NCI-H1436 treated with DMSO at 0.1 percent for 48 hours (cell line): ENCODE results near the gene VCP.
"Not testable (repeated sequence)": the region's sequence is repeated elsewhere in the genome, so short reads cannot be mapped to it uniquely, and the experiment has no call there.

Experiments used
- DNase-seq: peaks from one replicate; lab custom pipeline; 2025; lab: John Stamatoyannopoulos, UW

The VCP gene

DNA sequence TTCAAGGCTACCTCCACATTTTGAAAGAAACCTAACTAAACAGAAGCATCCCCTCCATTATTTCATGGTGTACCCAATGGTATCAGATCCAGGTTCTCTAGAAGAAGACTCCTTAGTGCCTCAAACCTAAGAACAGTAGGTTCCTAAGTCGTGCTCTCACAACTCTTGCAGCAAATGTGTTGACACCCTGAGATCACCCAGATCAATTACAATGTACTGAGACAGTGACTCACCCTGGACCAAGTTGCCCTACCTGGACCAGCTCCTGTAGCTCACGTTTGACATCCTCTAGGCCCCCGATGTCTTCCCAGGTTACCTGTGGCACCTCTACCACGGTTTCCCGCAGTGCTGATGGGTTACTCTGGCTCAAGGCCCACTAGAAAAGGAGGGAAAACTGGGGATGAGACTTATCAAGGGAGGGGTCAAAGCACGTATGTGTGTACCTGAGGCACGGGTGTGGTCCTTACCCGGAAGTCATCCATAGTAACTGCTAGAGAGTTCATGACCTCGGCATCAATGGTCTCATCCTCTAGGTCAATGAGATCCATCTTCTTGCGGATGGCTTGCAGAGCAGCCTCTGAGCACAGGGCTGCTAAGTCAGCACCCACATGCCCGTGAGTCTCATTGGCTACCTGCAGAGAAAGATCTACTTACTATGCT is 11.7 kb downstream of the VCP start:
- DNase-seq, result no peak

DNA sequence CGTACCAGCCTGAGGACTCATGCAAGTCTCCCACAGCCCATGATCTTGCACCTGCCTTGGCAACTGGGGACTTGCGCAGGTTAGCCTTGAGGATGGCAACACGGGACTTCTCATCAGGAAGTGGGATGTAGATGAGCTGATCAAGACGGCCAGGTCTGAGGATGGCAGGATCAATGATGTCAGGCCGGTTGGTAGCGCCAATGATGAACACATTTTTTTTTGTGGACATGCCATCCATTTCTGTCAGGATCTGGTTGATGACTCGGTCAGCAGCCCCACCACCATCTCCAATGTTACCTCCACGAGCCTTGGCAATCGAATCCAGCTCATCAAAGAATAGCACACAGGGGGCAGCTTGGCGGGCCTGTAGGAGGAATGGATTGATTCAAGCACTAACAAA is 13.0 kb downstream of the VCP start:
- no peak for DNase-seq

DNA sequence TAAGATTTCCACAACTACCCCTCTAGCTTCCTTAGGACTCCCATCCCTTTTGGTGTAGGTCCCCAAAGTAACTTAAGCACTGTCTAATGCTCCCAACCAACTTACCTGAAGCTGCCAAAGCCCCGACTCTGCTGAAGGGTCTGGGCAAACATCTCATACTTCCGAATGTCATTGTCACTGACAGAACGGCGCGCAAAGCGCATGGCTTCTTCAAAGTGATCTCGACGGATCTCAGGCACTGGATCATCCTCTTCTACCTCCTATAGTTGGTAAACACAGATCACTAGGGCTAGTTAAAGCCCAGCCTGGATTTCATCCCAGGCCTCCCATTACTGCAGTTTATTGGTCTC is 15.2 kb downstream of the VCP start:
- no peak for DNase-seq

DNA sequence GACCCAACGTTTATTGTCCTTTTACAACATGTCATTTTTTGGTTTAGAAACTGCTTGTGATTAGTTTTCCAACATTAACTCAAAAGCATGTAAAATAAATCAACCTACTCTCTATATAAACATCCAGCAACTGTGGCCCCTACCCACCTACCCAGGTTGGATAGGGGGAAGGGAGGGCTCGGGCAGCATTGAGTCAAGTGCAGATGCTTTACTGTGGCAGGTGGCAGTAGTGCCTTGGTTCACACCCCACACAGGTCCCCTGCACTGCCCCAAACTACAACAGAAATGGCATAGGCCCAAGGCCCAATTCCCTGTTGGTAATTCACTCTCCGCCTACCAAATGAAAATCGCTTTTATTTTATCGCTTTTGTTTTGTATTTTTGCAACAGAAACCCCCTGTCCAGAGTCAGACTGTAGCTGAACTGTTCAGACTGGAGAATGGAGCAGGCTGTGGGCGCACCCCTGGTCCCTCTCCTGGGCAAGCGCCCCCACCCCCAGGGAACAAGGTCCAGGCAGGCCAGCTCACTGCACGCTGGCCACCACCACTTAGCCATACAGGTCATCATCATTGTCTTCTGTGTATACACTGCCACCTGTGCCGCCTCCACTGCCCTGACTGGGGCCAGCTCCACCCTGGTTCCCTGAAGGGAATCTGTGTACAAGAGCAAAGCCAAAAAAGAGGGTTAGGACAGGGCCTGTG is 15.7 kb downstream of the VCP start:
- DNase-seq, result no peak

DNA sequence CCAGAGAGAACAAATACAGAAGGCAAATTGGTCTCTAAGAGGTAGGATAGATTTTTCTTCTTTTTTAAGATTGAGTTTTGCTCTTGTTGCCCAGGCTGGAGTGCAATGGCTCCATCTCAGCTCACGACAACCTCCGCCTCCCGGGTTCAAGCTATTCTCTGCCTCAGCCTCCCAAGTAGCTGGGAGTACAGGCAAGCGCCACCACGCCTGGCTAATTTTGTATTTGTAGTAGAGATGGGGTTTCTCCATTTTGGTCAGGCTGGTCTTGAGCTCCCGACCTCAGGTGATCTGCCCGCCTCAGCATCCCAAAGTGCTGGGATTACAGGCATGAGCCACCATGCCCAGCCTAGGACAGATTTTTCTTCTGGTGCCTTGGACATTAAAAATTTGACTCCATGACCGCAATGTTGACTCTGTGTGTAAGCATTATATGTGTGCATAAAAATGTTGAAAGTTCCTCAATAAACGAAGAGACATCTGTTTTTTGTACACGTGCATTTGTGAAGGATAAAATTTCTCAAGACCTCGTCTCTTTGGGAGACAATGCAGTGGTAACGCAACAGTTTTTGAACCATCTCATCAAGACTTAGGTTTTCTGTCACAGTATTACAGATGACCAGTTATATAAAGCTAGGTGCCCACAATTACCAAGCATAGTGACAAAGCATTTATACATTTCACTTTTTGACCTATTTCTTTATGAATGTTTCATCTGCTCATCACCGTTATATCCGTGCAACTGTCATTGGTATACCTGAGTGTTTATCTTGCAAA is 17.4 kb downstream of the VCP start:
- DNase-seq, result no peak

DNA sequence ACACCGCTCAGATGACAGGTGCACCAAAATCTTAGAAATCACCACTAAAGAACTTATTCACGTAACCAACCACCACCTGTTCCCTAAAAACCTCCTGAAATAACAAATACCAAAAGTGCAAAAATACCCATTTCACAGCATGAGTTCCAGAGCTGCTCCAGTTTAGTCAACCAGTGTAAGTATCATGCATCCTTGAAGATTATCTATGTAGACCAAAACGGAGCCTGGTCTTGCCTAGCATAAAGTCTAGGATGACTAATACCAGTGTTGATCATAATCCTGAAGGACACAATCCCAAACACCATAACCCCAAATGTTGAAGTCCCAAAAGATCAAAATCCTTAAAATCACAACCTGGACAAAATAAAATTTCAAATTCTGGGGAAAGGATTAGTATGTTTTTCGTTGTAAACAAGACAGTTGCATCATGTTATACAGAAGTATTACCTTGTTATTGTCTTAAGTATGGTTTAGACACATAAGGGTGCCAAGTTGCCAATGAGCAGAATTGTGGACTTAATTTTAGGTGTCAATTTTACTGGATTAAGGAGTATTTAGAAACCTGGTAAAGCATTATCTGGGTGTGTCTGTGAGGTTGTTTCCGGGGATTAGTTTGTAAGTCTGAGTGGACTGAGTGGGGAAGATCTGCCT is 18.1 kb downstream of the VCP start:
- DNase-seq, result no peak

DNA sequence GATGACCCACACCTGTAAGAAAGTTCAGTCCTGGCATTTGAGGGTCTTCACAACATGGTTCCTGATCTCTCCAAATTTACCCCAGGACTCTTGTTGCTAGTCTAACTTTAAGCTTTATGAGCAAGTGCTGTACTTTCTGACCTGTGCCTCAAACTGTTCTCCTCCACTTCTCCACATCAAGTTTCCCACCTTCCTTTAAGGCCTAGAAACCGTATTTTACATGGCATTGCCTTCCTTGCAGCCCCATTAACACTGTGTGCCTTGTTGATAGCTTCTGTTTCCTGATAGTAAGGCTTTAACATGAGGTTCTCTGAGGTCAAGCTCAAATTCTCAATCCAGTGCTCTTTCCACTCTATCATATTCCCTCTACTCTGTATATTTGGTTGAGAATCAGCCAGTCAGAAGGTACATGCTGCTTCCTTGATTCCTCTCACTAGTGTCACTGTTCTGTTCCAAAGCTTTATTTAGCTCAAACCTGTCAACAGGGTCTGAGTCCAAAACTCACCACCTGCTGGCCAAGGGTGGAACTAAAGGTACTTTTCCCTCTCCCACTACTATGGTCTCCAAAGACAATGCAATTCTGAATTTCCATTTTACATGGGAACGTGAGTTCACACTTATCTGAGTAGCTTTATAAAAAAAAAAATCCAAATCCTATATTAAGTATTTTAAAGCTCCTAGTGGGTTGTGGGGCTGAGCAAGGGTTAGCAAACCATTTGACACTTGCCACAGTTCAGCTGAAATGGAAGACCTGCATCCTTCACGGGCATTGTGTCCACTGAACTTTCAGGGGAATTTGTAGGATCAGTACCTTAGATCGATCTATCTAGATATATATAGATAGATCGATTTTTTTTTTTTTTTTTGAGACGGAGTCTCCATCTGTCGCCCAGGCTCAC is 21.1 kb downstream of the VCP start:
- no peak for DNase-seq

DNA sequence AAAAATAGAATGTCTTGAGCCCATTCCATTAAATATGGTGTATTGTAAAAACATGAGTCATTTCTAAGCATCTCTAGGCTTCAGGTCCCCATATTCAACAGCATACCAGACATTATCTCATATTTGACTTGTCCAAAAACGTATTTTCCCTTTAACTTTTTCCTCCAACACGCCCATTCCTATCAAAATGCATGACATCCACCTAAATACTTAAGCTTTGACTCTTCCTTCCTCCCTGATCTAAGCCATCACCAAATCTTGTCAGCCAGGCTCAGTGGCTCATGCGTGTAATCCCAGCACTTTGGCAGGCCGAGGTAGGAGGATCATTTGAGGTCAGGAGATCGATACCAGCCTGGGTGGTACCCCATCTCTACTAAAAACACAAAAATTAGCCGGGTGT is 23.9 kb downstream of the VCP start:
- DNase-seq, result no peak

DNA sequence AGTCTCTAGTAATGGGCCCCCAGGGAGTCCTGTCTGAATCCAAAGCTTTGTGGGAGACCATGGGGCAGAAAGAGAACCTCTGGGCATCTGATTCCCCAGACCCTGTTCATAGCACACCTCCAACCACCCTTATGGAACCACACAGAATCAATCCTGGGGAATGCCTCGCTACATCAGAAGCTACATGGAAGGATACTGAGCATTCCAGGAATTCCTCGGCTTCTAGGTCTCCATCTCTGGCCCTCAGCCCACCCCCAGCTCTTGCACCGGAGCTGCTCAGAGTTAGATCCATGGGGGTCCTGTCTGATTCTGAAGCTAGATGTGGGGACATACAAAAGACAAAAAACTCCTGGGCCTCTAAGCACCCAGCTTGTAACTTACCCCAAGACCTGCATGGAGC is 28.4 kb downstream of the VCP start:
- DNase-seq, result no peak

DNA sequence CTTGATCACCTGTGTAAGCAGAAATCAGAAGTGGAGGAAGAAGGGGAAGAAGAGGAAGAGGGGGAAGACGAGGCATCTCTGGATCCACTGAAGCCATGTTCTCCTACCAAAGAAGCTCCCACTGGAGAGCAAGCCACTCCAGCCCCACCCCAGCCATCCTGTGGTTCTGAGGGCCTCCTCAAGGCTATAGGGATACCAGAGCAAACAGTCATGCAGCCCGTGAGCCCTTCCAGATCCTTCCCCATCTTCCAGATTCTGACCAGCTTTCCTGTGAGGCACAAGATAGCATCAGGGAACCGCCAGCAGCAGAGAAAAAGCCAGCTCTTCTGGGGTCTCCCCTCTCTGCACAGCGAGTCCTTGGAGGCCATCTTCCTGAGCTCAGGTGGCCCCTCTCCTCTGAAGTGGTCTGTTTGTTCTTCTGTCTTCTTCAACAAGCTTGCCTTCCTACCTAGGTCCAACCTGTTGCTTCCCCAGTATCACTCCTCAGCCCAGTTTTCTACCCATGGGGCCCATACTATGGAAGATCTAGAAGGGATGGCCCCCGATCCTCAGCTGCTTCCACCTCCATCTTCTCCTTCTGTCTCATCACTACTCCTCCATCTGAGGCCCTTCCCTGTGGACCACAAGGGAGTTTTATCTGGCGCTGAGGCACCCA is 29.4 kb downstream of the VCP start:
- DNase-seq, result no peak

DNA sequence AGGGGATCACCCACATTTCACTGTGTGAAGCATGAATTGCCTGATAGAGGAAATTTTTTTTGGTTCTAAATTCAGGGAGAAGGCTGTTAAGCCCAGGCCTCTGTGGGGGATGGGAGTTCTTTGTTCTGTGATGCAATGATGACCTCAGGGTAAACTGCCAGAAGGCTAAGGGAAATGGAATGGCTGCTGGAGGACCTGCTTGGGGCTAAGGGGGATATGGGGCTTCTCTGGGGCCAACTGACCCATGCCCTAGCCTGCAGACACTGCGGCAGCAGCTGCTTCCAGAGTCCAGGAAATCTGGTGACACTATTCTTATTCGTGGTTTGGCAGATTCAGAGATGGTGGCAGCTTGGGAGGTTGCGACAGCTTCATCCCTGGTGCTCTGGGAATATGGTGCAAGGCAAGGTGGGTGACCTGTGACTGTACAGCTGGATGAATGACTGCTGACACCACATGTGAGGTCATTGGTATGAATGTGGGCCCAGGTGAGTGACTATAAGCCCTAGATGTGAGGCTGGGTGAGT is 30.3 kb downstream of the VCP start:
- DNase-seq, result no peak

DNA sequence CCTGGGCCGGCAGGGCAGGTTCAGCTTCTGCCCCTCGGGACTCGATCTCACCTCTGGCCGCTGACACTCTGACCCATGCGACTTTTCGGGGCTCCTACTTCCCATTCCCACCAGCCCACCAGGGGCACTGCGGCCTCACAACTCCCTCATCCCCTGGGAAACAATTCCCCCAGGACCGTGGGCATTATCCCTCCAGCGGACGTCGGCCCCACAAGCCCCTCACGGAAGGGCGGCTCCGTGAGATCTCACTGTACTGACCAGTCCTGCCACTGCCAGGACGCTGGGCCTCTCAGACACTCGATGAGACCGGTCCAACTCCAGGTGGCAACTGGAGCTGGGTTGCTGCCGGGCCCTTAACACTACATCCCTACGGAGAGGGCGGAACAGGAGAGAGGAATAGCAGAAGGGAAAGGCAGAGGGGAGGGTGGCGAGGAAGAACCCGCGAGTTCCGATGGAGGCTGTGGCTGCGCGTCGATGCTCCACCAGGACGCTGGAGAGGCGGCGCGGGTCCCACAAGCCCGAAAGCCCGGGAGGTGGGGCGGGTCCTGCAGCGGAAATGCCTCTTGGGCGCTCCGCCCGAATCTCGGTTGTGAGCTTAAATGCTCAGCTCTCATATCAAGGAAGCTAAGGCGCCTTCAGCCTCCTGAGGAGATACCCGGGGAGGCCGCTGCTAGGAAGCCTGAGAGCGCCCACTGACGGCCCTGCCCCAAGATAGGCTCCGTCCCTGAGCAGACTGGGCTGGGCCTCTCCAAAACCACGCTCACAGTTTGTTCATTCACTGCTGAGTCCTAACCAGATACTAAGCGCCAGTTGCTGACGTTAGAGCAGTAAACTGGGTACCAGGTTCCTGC is 36.3 kb downstream of the VCP start:
- DNase-seq, result no peak

DNA sequence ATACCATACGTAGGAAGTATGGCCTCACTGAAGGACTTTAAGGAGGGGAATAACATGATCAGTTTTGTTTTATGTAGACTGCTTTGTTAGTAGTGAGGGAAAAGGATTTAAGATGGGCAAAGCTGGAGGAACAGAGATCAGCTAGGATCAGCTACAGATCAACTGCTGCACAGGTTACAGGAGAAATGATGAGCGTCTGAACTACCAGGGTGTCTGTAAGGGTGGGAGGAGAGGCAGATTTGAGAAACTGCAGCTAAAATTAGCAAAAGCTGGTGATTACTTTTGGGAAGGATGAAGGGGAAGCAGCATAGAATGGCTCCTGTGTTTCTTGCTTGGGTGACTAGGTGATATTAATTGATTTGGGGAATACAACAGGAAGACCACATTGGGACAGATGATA is 39.3 kb downstream of the VCP start:
- DNase-seq, result no peak

DNA sequence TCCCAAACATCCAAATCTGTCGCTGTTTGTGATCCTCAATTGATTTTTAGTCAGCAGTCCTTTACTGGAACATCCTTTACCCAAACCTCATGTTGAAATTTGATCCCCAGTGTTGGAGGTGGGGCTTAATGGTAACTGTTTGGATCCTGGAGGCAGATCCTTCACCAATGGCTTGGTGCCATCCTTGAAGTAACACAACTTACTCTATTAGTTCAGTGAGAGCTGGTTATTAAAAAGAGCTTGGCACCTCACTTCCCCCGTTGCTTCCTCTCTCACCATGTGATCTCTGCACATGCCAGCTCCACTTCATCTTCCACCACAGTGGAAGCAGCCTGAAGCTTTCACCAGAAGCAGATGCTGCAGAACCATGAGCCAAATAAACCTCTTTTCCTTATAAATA is 42.6 kb downstream of the VCP start:
- DNase-seq, result no peak

DNA sequence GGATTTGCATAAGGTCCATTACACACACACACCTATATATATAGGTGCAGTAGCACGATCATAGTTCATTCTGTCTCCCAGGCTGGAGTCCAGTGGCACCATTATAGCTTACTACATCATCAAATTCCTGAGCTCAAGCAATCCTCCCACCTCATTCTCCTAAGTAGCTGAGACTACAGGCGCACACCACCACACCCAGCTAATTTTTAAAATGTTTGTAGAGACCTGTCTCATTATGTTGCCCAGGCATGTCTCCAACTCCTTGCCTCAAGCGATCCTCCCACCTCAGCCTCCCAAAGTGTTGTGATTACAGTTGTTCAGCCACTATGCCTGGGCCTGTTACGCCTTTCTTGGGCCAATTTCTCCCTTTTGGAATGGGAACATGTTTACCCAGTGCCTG is 43.2 kb downstream of the VCP start:
- DNase-seq, result no peak

DNA sequence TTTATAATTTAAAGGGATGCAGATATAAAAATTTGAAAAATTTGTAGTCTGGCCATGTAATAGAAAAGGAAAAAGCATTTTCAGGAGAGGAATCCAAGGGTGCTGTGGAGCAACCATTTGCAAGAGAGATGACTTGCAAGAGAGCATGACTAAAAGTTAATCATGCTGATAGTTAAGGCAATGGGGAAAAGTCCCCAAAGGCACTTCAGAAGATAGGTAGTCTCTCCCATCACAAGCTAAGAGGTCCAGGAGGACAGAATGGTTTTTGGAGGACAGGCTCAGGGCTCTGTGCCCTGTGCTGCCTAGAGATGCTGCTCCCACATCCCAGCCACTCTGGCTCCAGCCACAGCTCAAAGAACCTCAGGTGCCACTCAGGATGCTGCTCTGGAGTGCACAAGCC is 44.1 kb downstream of the VCP start:
- no peak for DNase-seq

DNA sequence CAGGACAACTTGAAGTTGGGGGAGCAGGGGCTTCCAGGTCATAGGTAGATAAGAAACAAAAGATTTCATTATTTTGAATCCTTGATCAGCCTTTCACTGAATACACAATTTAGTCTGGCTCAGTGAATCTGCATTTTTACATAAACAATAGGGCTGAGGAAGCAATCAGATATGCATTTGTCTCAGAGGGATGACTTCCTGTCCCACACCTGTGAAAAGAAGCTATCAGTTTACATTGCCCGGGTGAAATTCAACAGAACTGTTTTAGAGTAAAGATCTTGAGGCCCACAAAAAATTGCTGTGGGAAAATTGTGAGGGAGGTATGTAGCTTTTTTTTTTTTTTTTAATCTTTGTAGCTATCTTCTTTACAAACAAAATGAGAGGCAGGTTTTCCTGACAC is 44.6 kb downstream of the VCP start:
- DNase-seq, result no peak

DNA sequence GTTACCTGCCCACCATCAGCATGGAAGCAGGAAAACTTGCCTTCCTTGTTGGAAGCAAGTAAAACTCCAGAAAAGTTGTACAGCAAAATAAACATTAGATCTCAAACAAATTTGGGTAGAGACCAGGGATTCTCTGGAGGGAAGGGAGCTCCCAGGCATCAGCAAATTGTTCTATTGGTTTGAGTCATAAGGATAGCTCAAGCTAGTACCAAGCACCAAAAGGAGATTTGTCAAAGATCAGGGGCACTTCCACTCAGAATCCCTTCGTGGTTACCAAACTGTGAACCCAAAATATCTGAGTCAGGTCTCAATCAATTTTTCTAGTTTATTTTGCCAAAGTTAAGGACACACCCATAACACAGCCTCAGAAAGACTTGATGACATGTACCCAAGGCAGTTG is 45.1 kb downstream of the VCP start:
- DNase-seq, result no peak

DNA sequence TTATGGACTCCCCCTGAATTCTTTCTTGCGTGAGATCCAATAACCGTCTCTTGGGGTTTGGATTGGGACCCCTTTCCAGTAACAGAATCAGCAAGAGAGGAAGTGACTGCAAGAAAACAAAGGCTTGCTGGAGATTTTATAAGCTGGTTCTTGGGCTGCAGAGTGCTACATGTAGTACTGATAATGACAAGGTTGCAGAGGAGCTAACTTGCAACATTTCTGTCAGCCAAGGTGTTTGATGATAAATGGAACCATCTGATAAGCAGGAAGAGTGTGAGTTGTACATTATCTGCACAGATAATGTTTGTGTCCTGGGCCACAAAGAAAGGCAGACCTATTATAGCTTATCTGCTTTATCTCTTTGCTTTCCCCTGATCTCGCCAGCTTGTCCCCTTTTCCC is 45.8 kb downstream of the VCP start:
- DNase-seq, result no peak

DNA sequence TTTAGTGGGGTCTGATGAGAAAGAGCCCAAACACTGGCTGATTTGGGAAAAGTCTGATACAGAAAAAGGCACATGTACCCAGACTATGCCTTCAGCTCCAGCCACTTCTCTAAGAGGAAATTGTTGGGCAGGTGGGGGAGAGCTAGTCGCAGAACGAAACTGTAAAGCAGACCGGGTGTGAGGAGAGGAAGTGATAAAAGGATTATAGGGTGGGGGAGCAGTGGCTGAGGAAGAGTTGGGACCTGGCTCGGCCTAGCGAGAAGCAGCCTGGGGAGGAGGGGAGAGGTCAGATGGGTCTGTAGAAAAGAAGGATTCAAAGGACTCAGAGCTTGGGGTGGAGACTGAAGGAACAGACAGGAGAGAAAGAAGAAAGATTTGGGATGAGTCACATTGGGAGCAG is 49.0 kb downstream of the VCP start:
- DNase-seq, result not testable (repeated sequence)
